ENCODE data around the gene ENPP7. TPM values are rescaled to one million over a fixed set of nuclear protein-coding genes. Genes with fewer than 3 reads are reported as not detected.

The ENPP7 gene
- total RNA-seq, 3 donors from 2014 or later = not detected

DNA sequence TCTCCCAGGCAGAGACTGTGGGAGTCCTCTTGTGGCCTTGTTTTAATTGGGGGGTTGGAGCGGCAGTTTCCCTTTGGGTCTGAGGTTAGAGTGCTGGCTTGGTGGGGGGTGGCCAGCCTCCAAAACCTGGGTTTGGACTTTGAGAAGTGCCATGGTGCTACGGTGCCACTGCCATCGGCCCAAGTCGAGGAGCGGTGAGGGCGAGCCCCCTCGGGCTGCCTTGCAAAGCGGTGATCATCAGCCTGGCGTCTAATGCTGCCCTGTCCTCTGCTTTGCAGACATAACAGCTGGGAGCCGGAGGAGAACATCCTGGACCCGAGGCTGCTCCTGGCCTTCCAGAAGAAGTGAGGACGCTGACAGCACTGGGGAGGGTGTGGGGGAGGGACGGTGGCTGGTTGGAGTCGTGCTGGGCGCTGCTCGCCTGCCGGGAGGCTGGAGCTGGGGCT is 48.4 kb downstream of the ENPP7 start:
- Mint-ChIP-seq H3K27me3 (ENCODE audit: low read depth) (peaks cover 76% of the 10 kb centered on the region), H3K36me3 (ENCODE audit: insufficient read depth) (no peaks in the 10 kb centered on the region), H3K9me3 (no peaks in the 10 kb centered on the region), H3K4me1 (ENCODE audit: low read depth) (peaks cover 14% of the 10 kb centered on the region), H3K4me3 (peak overlapping the region; percentile 77)
- ATAC-seq (no peak), DNase-seq (no peak)

GRCh38 chr17:79779661-79780365 is 49.1 kb downstream of the ENPP7 start:
- ATAC-seq = no peak
- DNase-seq = no peak
- peaks cover 69% of the 10 kb centered on the region for H3K27me3 Mint-ChIP-seq (ENCODE audit: low read depth)
- no peaks in the 10 kb centered on the region for H3K36me3 Mint-ChIP-seq (ENCODE audit: insufficient read depth)
- H3K4me3 Mint-ChIP-seq = no peak overlapping the region
- H3K4me1 Mint-ChIP-seq (ENCODE audit: low read depth) = peaks cover 14% of the 10 kb centered on the region
- H3K9me3 Mint-ChIP-seq = no peaks in the 10 kb centered on the region

GRCh38 chr17:79781012-79781650 is 50.4 kb downstream of the ENPP7 start:
- Mint-ChIP-seq H3K4me1 (ENCODE audit: low read depth) (peaks cover 14% of the 10 kb centered on the region), H3K27me3 (ENCODE audit: low read depth) (peaks cover 72% of the 10 kb centered on the region), H3K9me3 (no peaks in the 10 kb centered on the region), H3K4me3 (no peak overlapping the region), H3K36me3 (ENCODE audit: insufficient read depth) (no peaks in the 10 kb centered on the region)
- ATAC-seq (no peak), DNase-seq (no peak)

- Mint-ChIP-seq H3K36me3 (ENCODE audit: insufficient read depth) (no peaks in the 10 kb centered on the region), H3K27me3 (ENCODE audit: low read depth) (peaks cover 71% of the 10 kb centered on the region), H3K9me3 (no peaks in the 10 kb centered on the region), H3K4me1 (ENCODE audit: low read depth) (peaks cover 10% of the 10 kb centered on the region), H3K4me3 (no peak overlapping the region)
- ATAC-seq (no peak), DNase-seq (no peak)
Observed at GRCh38 chr17:79781736-79782575, 51.2 kb downstream of the ENPP7 start.

- Mint-ChIP-seq H3K9me3 (no peaks in the 10 kb centered on the region), H3K4me1 (ENCODE audit: low read depth) (peaks cover 4% of the 10 kb centered on the region), H3K36me3 (ENCODE audit: insufficient read depth) (no peaks in the 10 kb centered on the region), H3K27me3 (ENCODE audit: low read depth) (peaks cover 83% of the 10 kb centered on the region), H3K4me3 (no peak overlapping the region)
- ATAC-seq (no peak), DNase-seq (no peak)
Observed at GRCh38 chr17:79783891-79784290, 53.1 kb downstream of the ENPP7 start.

DNA sequence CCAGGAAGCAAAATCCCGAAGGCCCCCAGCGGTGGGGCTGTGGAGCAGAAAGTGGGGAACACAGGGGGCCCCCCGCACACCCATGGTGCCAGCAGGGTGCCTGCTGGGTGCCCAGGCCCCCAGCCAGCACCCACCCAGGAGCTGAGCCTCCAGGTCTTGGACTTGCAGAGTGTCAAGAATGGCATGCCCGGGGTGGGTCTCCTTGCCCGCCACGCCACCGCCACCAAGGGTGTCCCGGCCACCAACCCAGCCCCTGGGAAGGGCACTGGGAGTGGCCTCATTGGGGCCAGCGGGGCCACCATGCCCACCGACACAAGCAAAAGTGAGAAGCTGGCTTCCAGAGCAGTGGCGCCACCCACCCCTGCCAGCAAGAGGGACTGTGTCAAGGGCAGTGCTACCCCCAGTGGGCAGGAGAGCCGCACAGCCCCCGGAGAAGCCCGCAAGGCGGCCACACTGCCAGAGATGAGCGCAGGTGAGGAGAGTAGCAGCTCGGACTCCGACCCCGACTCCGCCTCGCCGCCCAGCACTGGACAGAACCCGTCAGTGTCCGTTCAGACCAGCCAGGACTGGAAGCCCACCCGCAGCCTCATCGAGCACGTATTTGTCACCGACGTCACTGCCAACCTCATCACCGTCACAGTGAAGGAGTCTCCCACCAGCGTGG is 53.7 kb downstream of the ENPP7 start:
- no peak for DNase-seq
- no peak overlapping the region for H3K4me3 Mint-ChIP-seq
- H3K36me3 Mint-ChIP-seq (ENCODE audit: insufficient read depth) = no peaks in the 10 kb centered on the region
- peaks cover 2% of the 10 kb centered on the region for H3K4me1 Mint-ChIP-seq (ENCODE audit: low read depth)
- H3K9me3 Mint-ChIP-seq = no peaks in the 10 kb centered on the region
- ATAC-seq = no peak
- peaks cover 83% of the 10 kb centered on the region for H3K27me3 Mint-ChIP-seq (ENCODE audit: low read depth)

- no peak for ATAC-seq
- H3K27me3 Mint-ChIP-seq (ENCODE audit: low read depth) = peaks cover 78% of the 10 kb centered on the region
- peaks cover 4% of the 10 kb centered on the region for H3K4me1 Mint-ChIP-seq (ENCODE audit: low read depth)
- no peaks in the 10 kb centered on the region for H3K9me3 Mint-ChIP-seq
- DNase-seq = no peak
- no peaks in the 10 kb centered on the region for H3K36me3 Mint-ChIP-seq (ENCODE audit: insufficient read depth)
- H3K4me3 Mint-ChIP-seq = no peak overlapping the region
Observed at GRCh38 chr17:79785017-79785899, 54.5 kb downstream of the ENPP7 start.

DNA sequence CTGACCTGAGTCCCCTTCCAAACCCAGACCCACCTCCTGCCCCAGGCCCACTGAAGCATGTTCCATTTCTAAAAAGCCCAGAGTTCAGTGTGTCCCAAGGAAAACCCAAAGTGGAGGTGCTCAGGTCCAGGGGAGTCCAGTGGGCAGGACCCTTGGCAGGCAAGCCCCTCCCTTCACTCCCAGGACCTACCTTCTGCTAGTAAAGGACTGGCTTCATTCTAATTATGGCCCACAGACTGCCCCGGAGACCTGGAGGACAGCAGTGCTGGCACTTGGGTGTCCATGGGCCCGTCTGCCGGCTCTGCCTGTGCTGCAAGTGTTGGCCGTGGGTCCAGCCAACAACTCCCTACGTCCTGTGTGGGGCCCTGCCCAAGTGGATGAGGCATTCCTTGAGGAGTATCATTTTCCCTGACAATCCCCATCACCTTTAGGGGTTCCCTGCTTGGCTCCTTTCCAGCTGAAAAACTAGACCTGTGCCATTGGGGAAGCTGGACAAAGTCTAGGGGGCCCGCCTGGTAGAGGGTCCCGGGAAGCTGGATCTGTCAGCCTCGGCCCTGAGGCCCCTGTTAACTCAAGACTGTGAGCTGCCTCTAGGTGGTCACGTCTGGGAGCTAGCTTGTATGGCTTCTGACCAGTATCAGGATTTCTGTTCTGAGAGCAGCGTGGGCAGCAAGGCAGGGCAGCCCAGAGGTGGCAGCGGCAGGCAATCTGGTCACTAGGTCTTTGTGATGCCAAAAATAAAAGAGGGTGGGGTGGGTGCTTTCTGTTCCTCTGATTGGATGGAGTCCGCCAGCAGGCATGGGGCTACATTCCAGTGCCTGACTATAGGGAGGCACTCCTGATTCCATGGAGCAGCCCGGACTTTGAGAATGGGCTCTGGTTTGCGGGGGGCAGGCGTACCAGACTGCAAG is 55.4 kb downstream of the ENPP7 start:
- DNase-seq (no peak), ATAC-seq (no peak)
- Mint-ChIP-seq H3K4me3 (no peak overlapping the region), H3K36me3 (ENCODE audit: insufficient read depth) (no peaks in the 10 kb centered on the region), H3K9me3 (no peaks in the 10 kb centered on the region), H3K27me3 (ENCODE audit: low read depth) (peaks cover 77% of the 10 kb centered on the region), H3K4me1 (ENCODE audit: low read depth) (peaks cover 7% of the 10 kb centered on the region)

DNA sequence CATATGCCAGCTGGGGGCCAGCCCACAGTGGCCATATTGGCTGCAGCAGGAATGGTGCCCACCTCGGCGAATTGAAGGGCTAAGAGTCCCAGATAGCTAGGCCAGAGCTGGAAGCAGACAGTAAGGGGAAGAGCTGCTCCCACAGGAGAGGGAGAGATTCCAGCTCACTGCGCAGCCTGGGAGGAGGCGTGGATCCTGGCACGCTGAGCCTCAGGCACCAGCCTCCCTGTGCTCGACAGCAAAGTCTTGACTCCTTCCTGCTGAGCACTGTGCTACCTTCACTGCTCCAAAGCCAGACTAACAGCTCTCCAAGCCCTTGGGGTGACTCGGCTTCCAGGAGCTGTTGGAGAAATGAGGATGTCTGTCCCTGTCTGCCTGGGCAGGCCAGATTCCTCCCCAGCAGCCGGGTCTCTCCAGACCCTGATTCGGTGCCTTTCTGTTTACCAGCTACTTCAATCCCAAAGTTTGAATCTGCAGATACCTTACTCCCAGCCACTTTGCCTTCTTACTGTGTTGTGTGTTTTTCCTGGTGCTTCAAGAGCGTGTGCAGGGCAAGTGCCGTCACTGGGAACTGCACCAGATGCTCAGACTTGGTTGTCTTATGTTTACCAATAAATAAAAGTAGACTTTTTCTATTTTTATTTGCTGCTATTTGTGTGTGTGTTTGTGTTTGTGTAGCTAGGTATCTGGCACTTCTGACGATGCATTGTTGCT is 56.3 kb downstream of the ENPP7 start:
- ATAC-seq = no peak
- Mint-ChIP-seq H3K4me3 (no peak overlapping the region), H3K9me3 (no peaks in the 10 kb centered on the region), H3K27me3 (ENCODE audit: low read depth) (peaks cover 74% of the 10 kb centered on the region), H3K36me3 (ENCODE audit: insufficient read depth) (no peaks in the 10 kb centered on the region), H3K4me1 (ENCODE audit: low read depth) (peaks cover 8% of the 10 kb centered on the region)
- no peak for DNase-seq

- DNase-seq (no peak), ATAC-seq (no peak)
- peaks cover 70% of the 10 kb centered on the region for H3K27me3 Mint-ChIP-seq (ENCODE audit: low read depth)
- no peaks in the 10 kb centered on the region for H3K9me3 Mint-ChIP-seq
- H3K4me3 Mint-ChIP-seq = no peak overlapping the region
- H3K4me1 Mint-ChIP-seq (ENCODE audit: low read depth) = peaks cover 8% of the 10 kb centered on the region
- H3K36me3 Mint-ChIP-seq (ENCODE audit: insufficient read depth) = no peaks in the 10 kb centered on the region
Observed at GRCh38 chr17:79788455-79788854, 57.7 kb downstream of the ENPP7 start.

DNA sequence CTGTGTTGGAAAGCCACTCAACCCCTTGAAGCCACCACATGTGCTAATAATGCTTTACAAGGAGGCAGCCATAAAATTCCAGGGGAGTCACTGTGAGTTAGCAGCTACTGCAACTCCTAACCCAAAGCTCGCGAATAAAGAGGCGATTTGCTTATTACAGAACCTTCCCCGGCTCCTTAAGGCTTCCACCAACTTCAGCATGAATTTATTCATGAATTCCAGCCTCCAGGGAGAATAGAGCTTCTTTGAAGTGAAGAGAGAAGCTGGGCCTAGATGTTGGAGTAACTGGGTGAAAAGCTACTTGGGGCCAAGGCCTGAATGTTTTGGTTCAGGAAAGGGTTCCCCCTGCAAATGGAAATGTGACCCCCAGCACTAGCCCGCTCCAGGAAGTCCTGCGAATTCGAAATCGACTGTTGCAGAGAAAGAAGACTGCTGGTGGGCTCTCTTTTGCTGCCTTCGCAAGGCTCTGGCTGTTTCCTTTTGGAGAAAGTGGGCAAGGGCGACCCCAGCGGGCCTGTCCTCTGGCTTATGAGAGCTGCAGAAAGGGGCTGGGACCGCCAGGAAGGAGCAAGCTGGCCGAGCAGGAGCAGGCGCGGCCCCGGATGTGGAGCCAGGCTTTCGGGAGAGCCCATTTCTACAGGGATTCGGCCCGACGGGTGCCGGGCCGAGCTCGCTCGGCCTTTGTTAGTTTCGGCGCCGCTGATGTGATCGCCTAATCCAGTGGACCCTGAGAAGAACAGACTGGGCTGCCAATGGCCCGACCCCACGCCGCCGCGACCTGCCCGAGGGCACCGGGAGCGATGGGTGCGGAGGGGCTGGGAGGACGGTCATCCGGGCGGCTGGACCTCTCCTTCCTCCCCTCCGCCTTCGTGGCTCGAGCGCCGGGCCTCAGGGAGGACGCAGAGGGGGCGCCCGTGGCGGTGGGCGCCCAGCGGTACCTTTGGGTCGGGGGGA is 58.5 kb downstream of the ENPP7 start:
- Mint-ChIP-seq H3K27me3 (ENCODE audit: low read depth) (peaks cover 69% of the 10 kb centered on the region), H3K4me1 (ENCODE audit: low read depth) (peaks cover 8% of the 10 kb centered on the region), H3K9me3 (no peaks in the 10 kb centered on the region), H3K4me3 (no peak overlapping the region), H3K36me3 (ENCODE audit: insufficient read depth) (no peaks in the 10 kb centered on the region)
- DNase-seq (no peak), ATAC-seq (no peak)
